ENCODE data around the gene FARP1.

Gene FARP1

DNA sequence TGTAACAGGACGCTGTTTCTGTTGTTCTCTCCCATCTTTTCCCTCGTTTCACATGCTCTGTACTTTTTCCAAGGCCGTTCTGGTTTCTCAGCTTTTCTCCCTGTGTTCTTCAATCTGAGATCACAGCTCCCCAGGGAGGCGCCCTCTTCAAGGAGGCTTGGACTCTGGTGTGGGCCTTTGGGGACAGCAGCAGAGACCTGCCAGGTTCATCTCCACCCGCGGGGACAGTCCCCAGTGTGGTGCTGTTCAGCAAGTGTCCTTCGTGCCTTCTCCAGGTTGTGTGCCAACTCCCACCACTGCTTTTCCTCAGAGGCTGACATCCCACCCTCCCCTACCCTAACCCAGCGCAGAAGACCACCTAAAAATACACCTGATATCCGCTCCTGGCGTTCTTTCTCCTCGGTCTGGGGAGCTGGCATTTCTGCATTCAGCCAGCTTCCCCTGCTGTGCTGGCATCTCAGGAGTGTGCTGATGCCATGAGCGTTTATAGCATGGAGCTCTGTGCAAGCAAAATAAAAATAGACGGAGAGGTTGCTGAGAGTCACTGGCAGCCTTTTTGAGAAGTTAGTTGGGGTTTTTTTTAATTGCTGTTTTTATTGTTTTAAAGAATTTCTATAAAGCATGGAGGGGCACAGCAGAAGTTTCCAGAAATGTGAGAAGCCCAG is 284.6 kb downstream of the FARP1 start:
- DNase-seq (ENCODE audit: low spot score), result no peak
- CTCF ChIA-PET, result interaction anchor here (0.6 to 0.7 kb wide), 2 partner anchors 21 to 38 kb away, joined by 3 to 9 read pairs; no protein-coding TSS in a partner anchor
- no peak overlapping the region for H3K27ac ChIP-seq
- TF ChIP-seq CTCF (conservative IDR thresholded peaks at IDR 0.05; ENCODE audit: low read depth), result no peak
- POLR2A ChIA-PET (ENCODE audit: low non-redundant PET), result no interaction called here

DNA sequence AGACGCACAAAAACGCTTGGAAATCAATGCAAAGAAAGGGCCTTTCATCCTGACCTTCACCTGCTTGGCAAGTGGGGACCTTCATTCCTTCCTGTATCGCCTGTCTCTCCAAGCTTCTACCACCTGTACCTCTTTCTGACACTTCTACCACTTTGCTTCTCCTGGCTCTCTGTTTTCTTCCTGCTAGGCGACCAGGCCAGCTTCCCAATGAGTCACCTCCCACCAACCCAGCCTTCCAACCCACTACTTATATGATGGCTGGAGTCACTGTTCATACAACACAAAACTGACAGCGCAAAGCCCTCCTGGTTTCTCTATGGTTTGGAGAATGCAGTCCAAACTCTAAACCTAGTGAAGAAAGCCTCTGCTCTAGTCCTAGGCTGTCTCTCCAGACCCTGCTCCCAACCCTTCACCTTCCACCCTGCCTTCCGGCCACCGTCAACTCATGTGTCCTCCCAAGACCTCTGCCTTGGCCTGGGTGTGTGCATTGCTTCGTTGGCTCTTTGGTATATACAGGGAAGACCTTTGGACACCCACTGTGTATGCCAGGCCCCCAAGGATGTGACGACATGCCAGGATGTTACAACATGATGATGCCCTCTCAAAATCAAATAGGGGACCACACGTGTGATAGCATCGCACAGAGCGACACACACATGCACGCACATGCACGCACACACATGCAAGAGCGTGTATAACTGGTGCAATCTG is 285.5 kb downstream of the FARP1 start:
- POLR2A ChIA-PET (ENCODE audit: low non-redundant PET), result no interaction called here
- TF ChIP-seq CTCF (conservative IDR thresholded peaks at IDR 0.05; ENCODE audit: low read depth), result no peak
- DNase-seq (ENCODE audit: low spot score), result no peak
- CTCF ChIA-PET, result no interaction called here
- H3K27ac ChIP-seq, result no peak overlapping the region

DNA sequence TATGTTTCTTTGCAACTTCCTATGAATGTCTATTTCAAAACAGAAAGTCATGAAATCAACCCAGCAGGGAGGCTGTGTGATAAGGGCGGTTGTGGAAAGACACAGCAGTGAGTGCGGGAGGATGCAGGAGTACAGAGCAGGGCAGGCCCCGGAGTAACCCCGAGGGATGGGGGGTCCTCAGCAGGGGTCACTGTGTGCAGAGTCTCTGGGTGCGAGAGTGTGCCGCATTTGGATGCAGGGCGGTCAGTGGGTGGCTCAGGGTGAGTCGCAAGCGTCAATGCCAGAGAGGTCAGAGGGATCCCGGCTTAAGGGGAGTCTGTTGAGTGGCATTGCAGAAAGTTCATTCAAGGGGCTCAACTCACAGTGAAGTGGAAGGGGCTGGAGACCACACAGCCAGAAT is 286.2 kb downstream of the FARP1 start:
- no peak for TF ChIP-seq CTCF (conservative IDR thresholded peaks at IDR 0.05; ENCODE audit: low read depth)
- ChIA-PET CTCF (no interaction called here), POLR2A (ENCODE audit: low non-redundant PET) (no interaction called here)
- DNase-seq (ENCODE audit: low spot score), result no peak
- H3K27ac ChIP-seq, result no peak overlapping the region

DNA sequence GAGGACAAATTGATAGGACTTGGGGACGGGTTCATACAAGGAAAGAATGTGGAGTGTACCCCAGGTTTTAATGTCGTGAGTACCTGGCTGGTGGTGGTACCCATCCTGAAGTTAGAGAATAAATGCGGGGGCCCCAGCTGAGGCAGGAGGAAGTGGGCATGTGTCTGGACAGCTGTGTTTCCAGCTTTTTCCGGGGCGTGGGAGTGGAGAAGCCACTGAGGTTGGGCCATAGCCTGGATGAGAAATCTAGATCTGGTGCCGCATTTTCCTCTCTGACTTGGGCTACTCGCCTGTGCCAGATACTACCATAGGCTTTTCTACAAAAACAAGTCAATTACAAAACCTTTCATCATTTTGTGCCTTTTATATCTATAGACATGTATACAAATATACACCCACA is 286.6 kb downstream of the FARP1 start:
- no peak for DNase-seq (ENCODE audit: low spot score)
- CTCF ChIA-PET, result no interaction called here
- H3K27ac ChIP-seq, result no peak overlapping the region
- POLR2A ChIA-PET (ENCODE audit: low non-redundant PET), result no interaction called here
- TF ChIP-seq CTCF (conservative IDR thresholded peaks at IDR 0.05; ENCODE audit: low read depth), result no peak

DNA sequence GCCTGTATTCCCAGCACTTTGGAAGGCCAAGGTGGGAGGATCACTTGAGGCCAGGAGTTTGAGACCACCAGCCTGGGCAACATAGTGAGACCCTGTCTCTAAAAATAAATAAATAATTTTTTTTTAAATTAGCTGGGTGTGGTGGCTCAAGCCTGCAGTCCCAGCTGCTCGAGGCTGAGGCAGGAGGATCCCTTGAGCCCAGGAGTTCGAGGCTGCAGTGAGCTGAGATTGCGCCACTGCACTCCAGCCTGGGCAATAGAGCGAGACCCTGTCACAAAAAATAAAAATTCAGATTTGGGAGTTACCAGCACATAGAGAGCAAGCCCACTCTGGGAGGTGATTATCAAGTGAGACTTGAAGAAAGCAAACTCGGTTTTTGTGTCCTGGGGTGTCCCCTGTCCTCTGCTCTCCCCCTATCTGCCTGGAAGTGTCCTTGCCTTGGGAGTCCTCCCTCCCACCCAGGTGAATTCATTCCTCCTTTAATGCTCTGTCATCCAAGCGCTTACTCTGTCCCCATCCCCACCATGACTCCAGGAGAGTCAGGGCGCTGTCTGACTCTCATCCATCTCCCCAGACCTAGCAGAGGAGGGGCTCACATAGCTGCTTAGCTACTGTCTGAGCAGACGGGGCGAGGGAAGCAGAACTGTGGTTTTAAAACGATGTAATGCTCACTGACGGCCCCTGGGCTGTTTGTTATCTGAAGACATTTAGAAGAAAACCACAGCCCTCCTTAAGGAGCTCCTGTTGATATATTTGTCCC is 287.3 kb downstream of the FARP1 start:
- ChIA-PET POLR2A (ENCODE audit: low non-redundant PET) (no interaction called here), CTCF (interaction anchor here (0.6 to 2.1 kb wide), 4 partner anchors 8 to 396 kb away, joined by 3 to 7 read pairs (median 4); no protein-coding TSS in a partner anchor)
- no peak for TF ChIP-seq CTCF (conservative IDR thresholded peaks at IDR 0.05; ENCODE audit: low read depth)
- H3K27ac ChIP-seq, result no peak overlapping the region
- no peak for DNase-seq (ENCODE audit: low spot score)

GRCh38 chr13:98432638-98433037 is 289.7 kb downstream of the FARP1 start:
- TF ChIP-seq CTCF (conservative IDR thresholded peaks at IDR 0.05; ENCODE audit: low read depth), result no peak
- H3K27ac ChIP-seq, result no peak overlapping the region
- DNase-seq (ENCODE audit: low spot score), result no peak
- CTCF ChIA-PET, result interaction anchor here (1.3 kb wide), 1 partner anchor 576 kb away, joined by 5 read pairs; no protein-coding TSS in a partner anchor
- POLR2A ChIA-PET (ENCODE audit: low non-redundant PET), result no interaction called here
